ENCODE results near the gene C22orf23. TPM values are rescaled to one million over a fixed set of nuclear protein-coding genes. Genes with fewer than 3 reads are reported as not detected.

C22orf23 gene
- total RNA-seq, 6 experiments from 2014 or later = 0.43 to 0.73 (median 0.54) TPM

- TF ChIP-seq CTCF (IDR thresholded peaks at IDR 0.05) = no peak
- Mint-ChIP-seq H3K27me3 (ENCODE audit: insufficient read depth) (peaks cover 18% of the 10 kb centered on the region), H3K27ac (no peak overlapping the region), H3K36me3 (ENCODE audit: low read depth) (no peaks in the 10 kb centered on the region), H3K9me3 (no peaks in the 10 kb centered on the region), H3K4me3 (no peak overlapping the region), H3K4me1 (ENCODE audit: low read depth) (peaks cover 4% of the 10 kb centered on the region; the same call in 1 of the 2 replicates)
- DNase-seq = no peak
These were observed 42.7 kb upstream of the C22orf23 start for GRCh38 chr22:37996079-37996478.

GRCh38 chr22:37995460-37995859, 42.1 kb upstream of the C22orf23 start:
- Mint-ChIP-seq H3K27ac (no peak overlapping the region), H3K4me1 (ENCODE audit: low read depth) (peaks cover 4% of the 10 kb centered on the region; the same call in 1 of the 2 replicates), H3K4me3 (no peak overlapping the region), H3K36me3 (ENCODE audit: low read depth) (no peaks in the 10 kb centered on the region), H3K27me3 (ENCODE audit: insufficient read depth) (peaks cover 20% of the 10 kb centered on the region), H3K9me3 (no peaks in the 10 kb centered on the region)
- no peak for TF ChIP-seq CTCF (IDR thresholded peaks at IDR 0.05)
- DNase-seq = no peak

GRCh38 chr22:37994982-37995381, 41.6 kb upstream of the C22orf23 start:
- TF ChIP-seq CTCF (IDR thresholded peaks at IDR 0.05) = no peak
- H3K27me3 Mint-ChIP-seq (ENCODE audit: insufficient read depth) = peaks cover 19% of the 10 kb centered on the region
- H3K27ac Mint-ChIP-seq = no peak overlapping the region
- H3K4me3 Mint-ChIP-seq = no peak overlapping the region
- no peaks in the 10 kb centered on the region for H3K9me3 Mint-ChIP-seq
- peaks cover 2% of the 10 kb centered on the region; the same call in 1 of the 2 replicates for H3K4me1 Mint-ChIP-seq (ENCODE audit: low read depth)
- no peak for DNase-seq
- H3K36me3 Mint-ChIP-seq (ENCODE audit: low read depth) = no peaks in the 10 kb centered on the region

GRCh38 chr22:37994049-37994448, 40.6 kb upstream of the C22orf23 start:
- H3K9me3 Mint-ChIP-seq = no peaks in the 10 kb centered on the region
- no peak overlapping the region for H3K27ac Mint-ChIP-seq
- no peaks in the 10 kb centered on the region for H3K4me1 Mint-ChIP-seq (ENCODE audit: low read depth)
- TF ChIP-seq CTCF (IDR thresholded peaks at IDR 0.05) = no peak
- H3K27me3 Mint-ChIP-seq (ENCODE audit: insufficient read depth) = peaks cover 15% of the 10 kb centered on the region
- no peak for DNase-seq
- H3K4me3 Mint-ChIP-seq = no peak overlapping the region
- no peaks in the 10 kb centered on the region for H3K36me3 Mint-ChIP-seq (ENCODE audit: low read depth)

- no peaks in the 10 kb centered on the region for H3K4me1 Mint-ChIP-seq (ENCODE audit: low read depth)
- no peaks in the 10 kb centered on the region for H3K9me3 Mint-ChIP-seq
- H3K27ac Mint-ChIP-seq = no peak overlapping the region
- no peaks in the 10 kb centered on the region for H3K36me3 Mint-ChIP-seq (ENCODE audit: low read depth)
- H3K4me3 Mint-ChIP-seq = no peak overlapping the region
- TF ChIP-seq CTCF (IDR thresholded peaks at IDR 0.05) = no peak
- peaks cover 9% of the 10 kb centered on the region; the same call in 1 of the 2 replicates for H3K27me3 Mint-ChIP-seq (ENCODE audit: insufficient read depth)
- DNase-seq = no peak
These were observed 38.5 kb upstream of the C22orf23 start for GRCh38 chr22:37991731-37992442.
